ENCODE measurements around the gene TPSD1.
A peak's percentile ranks its signal among the peaks of the same experiment; 100 is the strongest.

The TPSD1 gene

GRCh38 chr16:1222553-1223354 is 33.1 kb upstream of the TPSD1 start:
- Histone ChIP-seq H3K27me3 (ENCODE audit: insufficient read depth, poor library complexity, severe bottlenecking) (peaks cover 5% of the 10 kb centered on the region), H3K27ac (replicated peaks) (no peak overlapping the region), H3K4me3 (replicated peaks; ENCODE audit: insufficient read depth, low read length) (no peak overlapping the region)
- no peak for TF ChIP-seq SPI1 (IDR thresholded peaks at IDR 0.05; ENCODE audit: borderline replicate concordance, low read depth)
- no peak for TF ChIP-seq REST (IDR thresholded peaks at IDR 0.05; ENCODE audit: insufficient replicate concordance, low read depth)
- no peak for TF ChIP-seq POLR2AphosphoS5 (IDR thresholded peaks at IDR 0.05; ENCODE audit: low read depth)
- no peak for TF ChIP-seq GABPA (IDR thresholded peaks at IDR 0.05; ENCODE audit: low read depth)
- DNase-seq (ENCODE audit: low read depth in 1 of 2, low spot score in 1 of 2): no peak

GRCh38 chr16:1223355-1224214 is 32.3 kb upstream of the TPSD1 start:
- no peak for DNase-seq (ENCODE audit: low read depth in 1 of 2, low spot score in 1 of 2)
- H3K27me3 ChIP-seq (ENCODE audit: insufficient read depth, poor library complexity, severe bottlenecking): peaks cover 5% of the 10 kb centered on the region
- no peak overlapping the region for H3K4me3 ChIP-seq (replicated peaks; ENCODE audit: insufficient read depth, low read length)
- no peak for TF ChIP-seq REST (IDR thresholded peaks at IDR 0.05; ENCODE audit: insufficient replicate concordance, low read depth)
- TF ChIP-seq SPI1 (IDR thresholded peaks at IDR 0.05; ENCODE audit: borderline replicate concordance, low read depth): 0 out of 2 replicates have a peak, but pooled peaks have one; percentile 8
- no peak overlapping the region for H3K27ac ChIP-seq (replicated peaks)

- peaks cover 5% of the 10 kb centered on the region for H3K27me3 ChIP-seq (ENCODE audit: insufficient read depth, poor library complexity, severe bottlenecking)
- TF ChIP-seq CTCF (IDR thresholded peaks at IDR 0.05; ENCODE audit: insufficient read depth, low read length) (no peak), GABPA (IDR thresholded peaks at IDR 0.05; ENCODE audit: low read depth) (no peak), POLR2AphosphoS5 (IDR thresholded peaks at IDR 0.05; ENCODE audit: low read depth) (no peak), SPI1 (IDR thresholded peaks at IDR 0.05; ENCODE audit: borderline replicate concordance, low read depth) (no peak), REST (IDR thresholded peaks at IDR 0.05; ENCODE audit: insufficient replicate concordance, low read depth) (no peak)
- DNase-seq (ENCODE audit: low read depth in 1 of 2, low spot score in 1 of 2): no peak
- no peak overlapping the region for H3K4me3 ChIP-seq (replicated peaks; ENCODE audit: insufficient read depth, low read length)
- no peak overlapping the region for H3K27ac ChIP-seq (replicated peaks)
Measured at GRCh38 chr16:1224558-1224957, 31.3 kb upstream of the TPSD1 start.
